Ammon's horn (tissue), 1 donor: ENCODE data around the gene MACROD2.
"Not testable (repeated sequence)": the region's sequence is repeated elsewhere in the genome, so short reads cannot be mapped to it uniquely, and the experiment has no call there.

Source experiments
- DNase-seq: peaks from one replicate; pipeline ENCODE4 v3.0.0-alpha.2; 2016; ENCODE audit warnings: low spot score

MACROD2 gene

GRCh38 chr20:15370370-15370769 lies 1375.1 kb downstream of the MACROD2 start:
- DNase-seq = no peak

GRCh38 chr20:15374682-15375081 lies 1379.4 kb downstream of the MACROD2 start:
- no peak for DNase-seq

- DNase-seq = no peak
Observed at GRCh38 chr20:15375836-15376235, 1380.5 kb downstream of the MACROD2 start.

- DNase-seq = not testable (repeated sequence)
Observed at GRCh38 chr20:15377603-15378002, 1382.3 kb downstream of the MACROD2 start.

GRCh38 chr20:15378151-15378550 lies 1382.8 kb downstream of the MACROD2 start:
- DNase-seq = no peak

GRCh38 chr20:15379681-15380296 lies 1384.5 kb downstream of the MACROD2 start:
- no peak for DNase-seq

GRCh38 chr20:15380770-15381169 lies 1385.5 kb downstream of the MACROD2 start:
- no peak for DNase-seq

- no peak for DNase-seq
Observed at GRCh38 chr20:15387228-15387627, 1391.9 kb downstream of the MACROD2 start.

GRCh38 chr20:15395457-15395856 lies 1400.1 kb downstream of the MACROD2 start:
- DNase-seq = no peak

GRCh38 chr20:15396026-15396425 lies 1400.7 kb downstream of the MACROD2 start:
- DNase-seq = no peak

- DNase-seq = no peak
Observed at GRCh38 chr20:15396900-15397299, 1401.6 kb downstream of the MACROD2 start.

GRCh38 chr20:15399781-15400180 lies 1404.5 kb downstream of the MACROD2 start:
- DNase-seq = no peak

- no peak for DNase-seq
Observed at GRCh38 chr20:15406072-15406471, 1410.8 kb downstream of the MACROD2 start.

- no peak for DNase-seq
Observed at GRCh38 chr20:15411781-15412180, 1416.5 kb downstream of the MACROD2 start.

GRCh38 chr20:15415908-15416307 lies 1420.6 kb downstream of the MACROD2 start:
- no peak for DNase-seq

- no peak for DNase-seq
Observed at GRCh38 chr20:15419856-15420255, 1424.5 kb downstream of the MACROD2 start.

GRCh38 chr20:15422966-15423365 lies 1427.7 kb downstream of the MACROD2 start:
- no peak for DNase-seq

GRCh38 chr20:15439551-15439950 lies 1444.2 kb downstream of the MACROD2 start:
- no peak for DNase-seq

GRCh38 chr20:15440049-15440820 lies 1444.9 kb downstream of the MACROD2 start:
- DNase-seq = no peak

- DNase-seq = no peak
Observed at GRCh38 chr20:15445056-15445840, 1449.9 kb downstream of the MACROD2 start.

GRCh38 chr20:15446373-15446772 lies 1451.1 kb downstream of the MACROD2 start:
- no peak for DNase-seq

GRCh38 chr20:15447549-15447948 lies 1452.2 kb downstream of the MACROD2 start:
- no peak for DNase-seq

GRCh38 chr20:15449061-15449460 lies 1453.7 kb downstream of the MACROD2 start:
- DNase-seq = no peak
